Ammon's horn (tissue), 1 donor: ENCODE data around the gene UGT1A9.

Experiments used
- DNase-seq: peaks from one replicate; pipeline ENCODE4 v3.0.0-alpha.2; 2016; ENCODE audit warnings: low spot score

Gene UGT1A9

DNA sequence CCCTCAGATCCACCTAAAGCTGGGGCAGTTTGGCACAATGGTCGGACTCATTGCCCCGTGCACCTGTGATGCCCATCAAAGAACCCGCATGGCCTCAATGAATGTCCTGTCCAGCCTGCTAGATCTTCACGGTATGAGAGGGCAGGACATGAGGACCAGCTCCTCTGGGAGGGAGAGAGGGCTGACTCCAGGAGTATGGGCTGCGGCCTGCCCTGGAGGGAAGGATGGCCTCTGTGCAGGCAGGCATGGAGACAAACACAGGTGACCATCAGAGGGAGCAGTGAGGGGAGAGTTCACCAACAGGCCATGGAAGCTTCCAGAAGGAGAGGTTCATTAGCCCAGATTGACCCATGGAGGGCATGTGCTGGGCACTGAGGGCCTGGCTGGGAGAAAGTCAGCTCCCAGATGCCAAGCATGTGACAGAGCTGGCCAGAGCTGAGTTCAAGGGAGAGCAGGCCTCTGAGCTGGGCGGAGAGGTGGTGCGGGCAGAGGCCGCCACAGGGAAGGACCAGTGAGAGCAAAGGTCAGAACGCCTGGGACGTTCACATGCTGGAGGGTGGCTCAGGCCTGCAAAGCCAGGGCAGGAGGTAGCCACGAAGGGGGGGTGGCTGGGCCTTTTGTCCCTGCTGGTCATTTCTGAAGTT is 146.4 kb downstream of the UGT1A9 start:
- no peak for DNase-seq

DNA sequence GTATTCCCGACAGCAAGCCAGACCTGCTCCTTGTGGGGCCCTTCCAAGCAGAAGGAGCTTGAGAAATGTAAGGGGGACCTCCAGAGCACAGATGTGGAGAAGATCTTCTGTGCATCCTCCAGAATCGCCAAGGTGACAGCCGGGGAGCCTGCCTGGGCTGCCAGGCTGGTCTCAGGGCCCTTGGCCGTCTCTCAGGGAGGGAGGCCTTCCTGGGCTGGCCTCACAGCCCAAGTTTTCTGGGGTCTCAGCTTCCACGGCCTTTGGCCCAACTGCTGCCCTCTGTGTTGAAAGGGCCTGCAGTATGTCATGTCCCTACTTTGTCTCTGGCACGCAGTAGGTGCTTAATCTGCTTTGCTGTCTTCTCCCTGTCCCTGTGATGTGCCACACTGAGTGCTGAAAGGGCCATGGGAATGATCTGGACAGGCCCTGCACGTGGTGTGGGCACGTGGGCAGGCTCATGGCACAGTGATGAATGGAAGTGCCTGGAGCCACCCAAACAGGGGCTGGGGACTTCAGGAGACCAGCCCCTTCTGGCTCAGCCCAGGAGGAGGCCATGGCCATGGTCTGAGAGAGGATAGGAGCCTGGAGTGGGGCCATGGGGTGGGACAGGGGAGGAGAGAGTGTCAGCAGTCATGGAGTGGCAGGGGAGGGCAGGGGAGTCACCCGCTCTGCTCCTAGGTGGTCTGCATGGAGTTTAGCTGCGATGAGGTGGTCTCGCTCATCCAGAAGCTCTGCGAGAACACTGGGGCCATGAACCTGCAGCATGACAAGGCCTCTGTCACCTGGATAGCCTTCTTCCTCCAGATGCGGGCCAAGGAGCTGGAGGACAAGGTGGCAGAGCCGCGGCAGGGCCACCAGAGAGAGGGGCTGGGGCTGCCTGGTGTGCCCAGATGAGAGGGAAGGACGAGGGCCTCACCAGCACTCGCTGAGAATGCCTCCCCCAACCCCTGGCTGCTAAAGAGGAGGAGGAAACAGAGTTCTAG is 147.2 kb downstream of the UGT1A9 start:
- DNase-seq: no peak

DNA sequence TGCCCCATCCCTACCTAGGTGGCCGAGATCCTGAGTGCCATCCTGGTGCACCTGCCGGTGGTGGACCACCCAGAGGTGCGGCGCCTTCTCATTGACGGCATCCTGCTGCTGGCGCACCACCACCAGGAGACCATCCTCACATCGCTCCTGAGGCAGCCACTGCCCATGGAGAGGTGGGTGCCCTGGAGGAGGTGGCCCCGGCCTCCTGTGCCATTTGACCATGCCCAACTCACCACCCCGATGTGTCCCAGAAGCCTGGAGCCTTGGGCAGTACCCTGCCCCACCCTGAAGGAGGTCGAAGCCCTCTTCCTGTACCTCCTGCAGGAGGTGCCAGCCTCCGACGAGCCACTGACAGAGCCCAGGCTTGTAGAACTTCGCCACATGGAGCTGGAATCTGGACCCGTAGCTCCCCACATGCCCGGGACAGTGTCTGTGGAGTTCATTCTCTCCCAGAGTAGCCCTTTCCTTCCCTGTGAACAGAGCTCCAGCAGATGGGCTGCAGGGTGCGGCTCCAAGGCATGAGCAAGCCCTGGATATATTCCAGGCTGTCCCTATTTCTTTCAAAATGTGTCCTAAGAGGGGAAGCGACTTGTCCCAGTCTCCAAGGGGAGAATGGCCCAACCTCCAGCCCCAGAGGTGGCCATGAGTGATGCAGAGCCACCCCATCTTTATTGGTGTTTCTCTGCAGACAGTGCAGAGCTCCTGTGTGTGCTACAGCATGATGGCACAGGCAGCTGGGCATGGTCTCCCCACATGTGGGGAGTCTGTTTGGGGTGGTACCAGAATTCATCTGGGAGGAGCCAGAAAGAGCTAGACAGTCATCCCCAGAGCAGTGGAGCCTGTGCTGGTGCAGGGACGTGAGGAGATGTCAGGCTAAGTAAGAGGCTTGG is 148.4 kb downstream of the UGT1A9 start:
- DNase-seq: no peak

DNA sequence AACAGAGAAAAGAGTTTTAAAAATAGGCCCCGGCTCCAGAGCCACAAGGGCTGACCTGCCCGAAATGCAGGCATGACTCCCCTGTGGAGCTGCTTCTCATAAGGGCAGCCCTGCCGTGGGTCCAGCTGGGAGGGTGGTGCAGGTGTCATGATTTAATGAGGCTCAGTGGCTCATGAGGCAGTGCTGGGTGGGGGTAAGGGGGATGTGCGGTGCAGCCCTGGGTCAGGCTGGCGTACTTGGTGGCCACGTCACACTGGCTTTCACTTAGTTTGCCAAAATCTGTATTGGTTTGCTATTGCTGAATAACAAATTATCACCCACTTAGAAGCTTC is 149.0 kb downstream of the UGT1A9 start:
- DNase-seq: no peak

DNA sequence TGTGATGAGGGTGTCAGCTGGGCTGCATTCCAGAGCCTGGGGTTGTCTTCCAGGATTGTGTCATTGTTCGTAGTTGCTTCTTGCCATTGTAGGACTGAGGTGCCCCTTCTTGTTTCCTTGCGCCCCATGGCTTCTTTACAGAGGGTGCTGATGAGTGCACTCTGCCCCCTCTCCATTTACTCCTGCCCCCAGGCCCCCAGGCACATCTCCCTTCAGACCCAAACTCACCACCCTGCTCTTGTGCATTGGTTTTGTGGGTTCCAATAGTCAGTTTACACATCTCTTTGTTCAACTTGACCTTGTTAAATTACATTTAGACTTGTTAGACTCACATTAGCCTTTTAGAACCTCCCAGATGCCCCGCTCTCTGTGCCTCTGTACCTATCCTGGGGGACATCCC is 149.5 kb downstream of the UGT1A9 start:
- DNase-seq: no peak

DNA sequence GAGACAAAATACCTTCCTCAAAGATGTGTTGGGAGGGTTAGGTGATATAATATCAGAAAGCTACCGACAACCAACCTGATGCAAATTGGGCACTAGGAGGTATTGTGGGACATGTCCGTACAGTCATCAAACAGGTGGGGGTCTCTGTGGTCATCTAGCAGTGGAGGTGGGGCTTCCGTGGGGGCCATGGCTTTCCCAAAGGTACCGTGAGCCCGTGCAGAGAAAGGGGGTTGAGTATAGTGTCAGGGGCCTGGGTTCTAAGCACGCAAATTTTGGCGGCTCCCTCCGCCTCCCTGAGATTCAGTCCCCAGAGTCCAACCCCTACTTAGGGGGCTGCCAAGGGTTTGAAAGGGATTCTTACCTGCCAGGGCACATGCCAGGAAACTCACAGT is 150.0 kb downstream of the UGT1A9 start:
- no peak for DNase-seq

DNA sequence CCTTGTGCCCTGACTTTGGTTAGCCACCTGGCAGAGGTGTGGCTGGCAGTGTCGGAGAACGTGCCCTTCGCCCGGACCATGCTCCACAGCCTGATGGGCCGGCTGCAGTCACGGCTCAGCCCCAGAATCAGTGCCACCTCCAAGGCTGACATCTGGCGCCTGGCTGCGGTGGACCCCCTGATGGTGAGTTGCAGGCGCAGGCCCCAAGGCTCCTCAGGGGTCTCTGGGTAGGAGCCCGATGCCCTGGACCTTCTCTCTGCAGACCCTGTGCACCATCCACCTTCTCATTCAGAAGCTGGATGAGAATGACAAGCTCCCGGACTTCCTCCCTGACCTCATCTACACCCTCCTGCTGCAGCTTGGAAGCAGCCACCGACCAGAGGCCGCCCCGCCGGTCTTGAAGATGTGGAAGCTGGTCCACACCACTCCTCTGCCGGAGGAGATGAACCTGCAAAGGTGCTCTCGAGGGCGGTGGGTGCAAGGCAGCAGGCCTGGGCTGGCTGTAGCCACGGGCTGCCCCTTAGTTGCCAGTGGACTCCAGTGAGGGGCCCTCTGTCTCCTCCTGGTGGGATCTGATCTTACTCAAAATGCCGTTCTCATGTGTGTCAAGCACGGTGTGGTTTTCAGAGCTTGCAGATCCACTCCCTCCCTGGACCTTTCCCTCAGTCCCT is 150.5 kb downstream of the UGT1A9 start:
- DNase-seq: no peak
